Measurements from ENCODE around the gene UBE3B. TPM values are rescaled to one million over a fixed set of nuclear protein-coding genes. Genes with fewer than 3 reads are reported as not detected.

UBE3B gene
- total RNA-seq, 1 experiment from 2014 or later = 25.7 TPM

DNA sequence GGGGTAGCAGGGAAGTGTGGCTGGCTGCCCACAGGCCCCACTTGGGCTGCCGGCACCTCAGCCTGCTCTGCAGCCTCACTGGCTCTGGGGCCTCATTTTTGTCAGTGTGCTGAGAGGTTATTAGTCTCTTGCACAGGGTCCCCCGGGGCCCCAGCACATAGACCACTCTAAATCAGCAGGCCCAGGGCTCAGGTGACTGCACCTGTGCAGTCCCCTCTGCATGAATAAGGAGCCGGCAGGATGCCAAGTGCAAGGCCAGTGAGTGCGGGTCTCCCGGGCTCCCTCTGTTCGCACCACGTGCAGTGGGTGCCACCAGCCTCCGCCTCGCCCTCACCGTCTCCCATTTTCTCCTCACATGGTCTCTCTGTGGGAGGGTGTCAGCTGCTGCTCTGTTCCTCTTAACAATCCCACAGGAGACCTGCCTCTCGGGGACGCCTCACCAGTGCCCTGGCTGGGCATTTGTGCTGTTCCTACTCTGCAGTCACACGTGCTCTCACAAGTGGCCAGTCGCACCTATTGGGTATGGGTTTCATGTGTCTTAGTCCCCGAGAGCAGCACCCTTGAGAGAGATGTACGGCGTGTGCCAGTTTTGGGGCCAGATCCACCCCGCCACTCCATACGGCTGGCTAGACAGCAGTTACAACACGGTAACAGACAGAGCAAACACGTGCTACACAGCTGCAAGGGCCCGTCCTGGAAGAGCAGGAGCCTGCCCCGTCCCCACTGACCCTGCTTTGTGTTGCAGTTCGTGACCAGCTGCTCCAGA, 55.5 kb downstream of the UBE3B start:
- Histone ChIP-seq H3K27me3 (ENCODE audit: low read length) (no peaks in the 10 kb centered on the region), H3K4me1 (ENCODE audit: insufficient read depth, low read length) (no peaks in the 10 kb centered on the region), H3K9me2 (replicated peaks; ENCODE audit: low read length) (no peaks in the 10 kb centered on the region), H3K79me2 (ENCODE audit: low read length) (no peaks in the 10 kb centered on the region), H3K4me2 (ENCODE audit: low read length) (no peak overlapping the region), H3F3A (ENCODE audit: low read length, unreplicated experiment) (no peaks in the 10 kb centered on the region), H3K36me3 (ENCODE audit: low read depth, low read length) (no peaks in the 10 kb centered on the region; the same call in 1 of the 2 replicates), H3K4me3 (ENCODE audit: low read length) (no peak overlapping the region), H4K20me1 (ENCODE audit: low read length) (no peaks in the 10 kb centered on the region), H3K27ac (ENCODE audit: low read length) (no peak overlapping the region), H3K9ac (ENCODE audit: low read length) (no peak overlapping the region), H3K9me3 (ENCODE audit: low read length) (no peaks in the 10 kb centered on the region), H2AFZ (ENCODE audit: low read length) (no peak overlapping the region)
- intact Hi-C loops (cut with micrococcal nuclease) = no loop called here
- DNase-seq (no peak), ATAC-seq (no peak)
- CTCF ChIA-PET = no interaction called here
- BruUV-seq (replicated peaks) = no TSS peak
- POLR2A ChIA-PET (ENCODE audit: unreplicated experiment) = no interaction called here
- no peak for TF ChIP-seq EZH2phosphoT487 (IDR thresholded peaks at IDR 0.05; ENCODE audit: borderline replicate concordance, low read length)
- no peak for TF ChIP-seq EZH2 (IDR thresholded peaks at IDR 0.05; ENCODE audit: low read length, unreplicated experiment)
- TF ChIP-seq CTCF (conservative IDR thresholded peaks at IDR 0.05; ENCODE audit: low read depth, low read length) = no peak

GRCh38 chr12:109533487-109533740, 56.0 kb downstream of the UBE3B start:
- Histone ChIP-seq H4K20me1 (ENCODE audit: low read length) (no peaks in the 10 kb centered on the region), H3K4me1 (ENCODE audit: insufficient read depth, low read length) (no peaks in the 10 kb centered on the region), H3K9ac (ENCODE audit: low read length) (no peak overlapping the region), H3K27ac (ENCODE audit: low read length) (no peak overlapping the region), H3K27me3 (ENCODE audit: low read length) (no peaks in the 10 kb centered on the region), H3K4me3 (ENCODE audit: low read length) (no peak overlapping the region), H3K36me3 (ENCODE audit: low read depth, low read length) (no peaks in the 10 kb centered on the region; the same call in 1 of the 2 replicates), H3K79me2 (ENCODE audit: low read length) (no peaks in the 10 kb centered on the region), H3K9me3 (ENCODE audit: low read length) (no peaks in the 10 kb centered on the region), H3K4me2 (ENCODE audit: low read length) (no peak overlapping the region), H3F3A (ENCODE audit: low read length, unreplicated experiment) (no peaks in the 10 kb centered on the region), H2AFZ (ENCODE audit: low read length) (no peak overlapping the region), H3K9me2 (replicated peaks; ENCODE audit: low read length) (no peaks in the 10 kb centered on the region)
- TF ChIP-seq CTCF (conservative IDR thresholded peaks at IDR 0.05; ENCODE audit: low read depth, low read length) = no peak
- TF ChIP-seq EZH2 (IDR thresholded peaks at IDR 0.05; ENCODE audit: low read length, unreplicated experiment) = no peak
- no peak for TF ChIP-seq EZH2phosphoT487 (IDR thresholded peaks at IDR 0.05; ENCODE audit: borderline replicate concordance, low read length)
- BruUV-seq (replicated peaks) = no TSS peak
- ATAC-seq = no peak
- ChIA-PET POLR2A (ENCODE audit: unreplicated experiment) (no interaction called here), CTCF (no interaction called here)
- no peak for DNase-seq
- intact Hi-C loops (cut with micrococcal nuclease) = no loop called here

DNA sequence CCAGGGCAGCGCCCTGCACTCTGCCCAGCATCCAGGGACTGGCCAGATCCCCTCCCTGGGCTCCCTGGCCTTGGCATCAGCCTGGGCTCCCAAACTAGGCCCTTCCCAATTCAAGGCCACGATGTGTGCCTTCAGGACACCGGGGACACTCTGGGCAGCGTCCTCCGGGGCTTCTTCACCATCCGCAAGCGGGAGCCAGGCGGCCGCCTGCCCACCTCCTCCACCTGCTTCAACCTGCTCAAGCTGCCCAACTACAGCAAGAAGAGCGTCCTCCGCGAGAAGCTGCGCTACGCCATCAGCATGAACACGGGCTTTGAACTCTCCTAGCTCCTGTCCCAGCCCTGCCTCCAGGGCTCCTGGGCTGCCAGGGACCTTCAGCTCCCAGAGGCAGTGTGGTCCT, 57.0 kb downstream of the UBE3B start:
- no peaks in the 10 kb centered on the region for H3K9me2 ChIP-seq (replicated peaks; ENCODE audit: low read length)
- no peak overlapping the region for H3K4me2 ChIP-seq (ENCODE audit: low read length)
- DNase-seq (no peak), ATAC-seq (no peak)
- H3K4me3 ChIP-seq (ENCODE audit: low read length) = no peak overlapping the region
- H3K9me3 ChIP-seq (ENCODE audit: low read length) = no peaks in the 10 kb centered on the region
- CTCF ChIA-PET = no interaction called here
- intact Hi-C loops (cut with micrococcal nuclease) = no loop called here
- H3F3A ChIP-seq (ENCODE audit: low read length, unreplicated experiment) = no peaks in the 10 kb centered on the region
- no peak overlapping the region for H2AFZ ChIP-seq (ENCODE audit: low read length)
- no peak overlapping the region for H3K27ac ChIP-seq (ENCODE audit: low read length)
- H3K9ac ChIP-seq (ENCODE audit: low read length) = no peak overlapping the region
- TF ChIP-seq EZH2 (IDR thresholded peaks at IDR 0.05; ENCODE audit: low read length, unreplicated experiment) (no peak), CTCF (conservative IDR thresholded peaks at IDR 0.05; ENCODE audit: low read depth, low read length) (no peak), EZH2phosphoT487 (IDR thresholded peaks at IDR 0.05; ENCODE audit: borderline replicate concordance, low read length) (no peak)
- no peaks in the 10 kb centered on the region for H3K27me3 ChIP-seq (ENCODE audit: low read length)
- H4K20me1 ChIP-seq (ENCODE audit: low read length) = no peaks in the 10 kb centered on the region
- no peaks in the 10 kb centered on the region for H3K79me2 ChIP-seq (ENCODE audit: low read length)
- H3K36me3 ChIP-seq (ENCODE audit: low read depth, low read length) = no peaks in the 10 kb centered on the region; the same call in 1 of the 2 replicates
- H3K4me1 ChIP-seq (ENCODE audit: insufficient read depth, low read length) = peaks cover 5% of the 10 kb centered on the region
- no TSS peak for BruUV-seq (replicated peaks)
- POLR2A ChIA-PET (ENCODE audit: unreplicated experiment) = no interaction called here

Data from PC-3 (cell line).